Rectal smooth muscle tissue (tissue), 1 donor: ENCODE results near the gene ZFY.

ENCODE experiments used
- H3K27ac ChIP-seq: one replicate; pipeline ENCODE4 v1.7.0; 2013; ENCODE audit warnings: low read depth, low read length, inconsistent platforms
- H3K27me3 ChIP-seq: one replicate; pipeline ENCODE4 v1.7.0; 2013; ENCODE audit warnings: low read length; ENCODE audit not compliant: control insufficient read depth, insufficient read depth
- H3K36me3 ChIP-seq: one replicate; pipeline ENCODE4 v1.7.0; 2013; ENCODE audit warnings: low read length; ENCODE audit not compliant: control insufficient read depth, insufficient read depth
- H3K4me1 ChIP-seq: one replicate; pipeline ENCODE4 v1.7.0; 2013; ENCODE audit warnings: low read length; ENCODE audit not compliant: control insufficient read depth, insufficient read depth
- H3K4me3 ChIP-seq: one replicate; pipeline ENCODE4 v1.7.0; 2013; ENCODE audit warnings: low read length
- H3K9ac ChIP-seq: one replicate; pipeline ENCODE4 v1.7.0; 2013; ENCODE audit warnings: low read length

ZFY gene

DNA sequence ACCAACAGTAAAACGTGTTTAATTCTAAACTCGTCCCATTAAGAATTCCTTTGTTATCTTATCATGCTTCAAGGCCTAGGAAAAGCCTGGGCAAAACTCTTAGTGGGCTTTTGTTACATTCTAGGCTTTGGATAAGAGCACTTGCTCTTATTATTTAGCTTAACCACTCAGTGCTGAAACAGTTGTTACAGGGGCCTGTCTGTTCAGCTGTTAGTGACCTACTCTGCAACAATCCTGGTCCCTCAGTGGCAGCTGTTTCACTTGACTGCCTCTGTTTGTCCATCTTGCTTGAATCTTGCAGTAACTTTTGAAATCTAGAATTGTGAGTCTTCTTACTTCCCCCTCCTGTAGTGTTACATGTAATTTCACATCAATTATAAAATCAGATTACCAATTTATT, 88.4 kb downstream of the ZFY start:
- H3K27me3 ChIP-seq = no peaks in the 10 kb centered on the region
- no peak overlapping the region for H3K4me3 ChIP-seq
- H3K27ac ChIP-seq = no peak overlapping the region
- H3K9ac ChIP-seq = no peak overlapping the region
- no peaks in the 10 kb centered on the region for H3K36me3 ChIP-seq
- no peaks in the 10 kb centered on the region for H3K4me1 ChIP-seq

DNA sequence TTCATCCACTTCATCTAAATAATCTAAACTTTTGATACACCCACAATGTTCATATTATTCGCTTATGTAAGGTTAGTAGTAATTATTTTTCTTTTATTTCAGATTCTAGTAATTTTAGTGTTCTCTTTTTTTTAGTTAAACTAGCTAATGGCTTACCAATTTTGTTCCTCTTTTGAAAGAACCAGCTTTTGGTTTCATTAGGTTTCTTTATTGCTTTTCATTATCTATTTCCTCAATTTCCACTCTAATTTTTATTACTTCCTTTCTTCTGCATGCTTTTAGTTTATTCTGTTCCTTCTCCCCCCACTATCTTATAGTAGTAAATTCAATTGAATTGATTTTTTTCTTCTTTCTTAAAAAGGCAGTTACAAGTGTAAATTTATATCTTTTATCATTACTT, 90.2 kb downstream of the ZFY start:
- no peak overlapping the region for H3K27ac ChIP-seq
- H3K9ac ChIP-seq = no peak overlapping the region
- H3K4me1 ChIP-seq = no peaks in the 10 kb centered on the region
- no peaks in the 10 kb centered on the region for H3K36me3 ChIP-seq
- H3K4me3 ChIP-seq = no peak overlapping the region
- no peaks in the 10 kb centered on the region for H3K27me3 ChIP-seq
